Stimulated activated CD4-positive, alpha-beta T cell treated with anti-CD3 and anti-CD28 coated beads, Interleukin-1b, Interleukin-23, amount 100 ng/mL, for 24 hours (primary cell): ENCODE results near the gene TUBGCP3.

Experiments
- DNase-seq, 4 experiments: peaks; one replicate each; pipeline ENCODE4 v3.0.0-alpha.2; 2020; ENCODE audit warnings: low read depth in 4 of 4, low spot score in 1 of 4

TUBGCP3 gene

DNA sequence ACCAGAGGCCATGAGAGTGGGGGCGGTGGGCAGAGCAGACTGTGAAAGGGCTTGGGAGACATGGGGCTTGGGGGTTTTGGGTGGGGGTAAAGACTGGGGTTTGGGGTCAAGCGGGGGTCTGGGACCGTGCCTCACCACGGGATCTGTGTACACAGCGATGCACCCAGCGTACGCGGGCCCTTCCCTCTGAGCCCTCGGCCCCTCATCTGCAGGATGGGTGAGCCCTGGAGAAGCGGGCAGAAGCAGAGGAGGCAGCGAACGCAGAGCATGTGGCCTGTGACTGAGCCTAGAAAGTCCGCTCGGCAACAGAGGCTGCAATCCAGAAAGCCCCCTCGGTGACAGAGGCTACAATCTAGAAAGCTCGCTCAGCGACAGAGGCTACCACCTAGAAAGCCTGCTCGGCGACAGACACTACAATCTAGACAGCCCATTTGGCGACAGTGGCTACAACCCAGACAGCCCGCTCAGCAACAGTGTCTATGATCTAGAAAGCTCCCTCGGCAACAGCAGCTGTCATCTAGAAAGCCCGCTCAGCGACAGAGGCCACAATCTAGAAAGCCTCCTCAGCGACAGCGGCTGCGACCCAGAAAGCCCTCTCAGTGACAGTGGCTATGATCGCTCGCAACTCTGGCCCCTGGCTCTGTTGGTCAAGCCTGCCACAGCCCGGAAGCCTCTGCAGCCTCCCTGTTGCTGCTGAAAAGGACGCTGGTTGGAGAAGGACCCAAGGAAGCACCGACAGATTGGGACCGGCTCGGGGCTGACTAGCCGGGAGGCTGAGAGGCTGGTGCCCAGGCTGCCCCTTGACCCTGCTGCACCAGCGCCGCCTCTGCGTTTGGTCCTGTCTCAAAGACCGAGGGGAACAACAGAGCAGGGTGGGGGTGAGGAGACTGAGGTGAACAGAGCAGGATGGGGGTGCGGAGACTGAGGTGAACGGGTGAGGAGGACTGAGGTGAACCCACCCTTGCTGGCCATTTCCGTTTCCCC is 143.2 kb downstream of the TUBGCP3 start:
- DNase-seq = no peak

DNA sequence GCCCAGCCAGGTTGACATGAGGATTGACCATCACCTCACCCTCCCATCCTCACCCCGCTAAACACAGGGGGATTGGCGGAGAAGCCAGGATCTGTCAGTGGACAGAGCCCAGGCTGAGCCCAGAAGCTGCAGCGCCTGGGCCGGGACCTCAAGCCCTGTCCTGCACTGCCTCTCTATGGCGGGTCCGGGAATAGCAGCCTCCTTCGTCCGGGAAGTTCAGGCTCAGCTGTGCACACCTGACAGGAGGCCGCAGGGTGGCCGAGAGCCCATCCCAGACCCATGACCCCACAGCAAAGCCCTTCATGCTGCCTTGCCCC is 144.0 kb downstream of the TUBGCP3 start:
- DNase-seq = peak in 3 of 4 experiments; percentile 13 to 42 (median 14)

DNA sequence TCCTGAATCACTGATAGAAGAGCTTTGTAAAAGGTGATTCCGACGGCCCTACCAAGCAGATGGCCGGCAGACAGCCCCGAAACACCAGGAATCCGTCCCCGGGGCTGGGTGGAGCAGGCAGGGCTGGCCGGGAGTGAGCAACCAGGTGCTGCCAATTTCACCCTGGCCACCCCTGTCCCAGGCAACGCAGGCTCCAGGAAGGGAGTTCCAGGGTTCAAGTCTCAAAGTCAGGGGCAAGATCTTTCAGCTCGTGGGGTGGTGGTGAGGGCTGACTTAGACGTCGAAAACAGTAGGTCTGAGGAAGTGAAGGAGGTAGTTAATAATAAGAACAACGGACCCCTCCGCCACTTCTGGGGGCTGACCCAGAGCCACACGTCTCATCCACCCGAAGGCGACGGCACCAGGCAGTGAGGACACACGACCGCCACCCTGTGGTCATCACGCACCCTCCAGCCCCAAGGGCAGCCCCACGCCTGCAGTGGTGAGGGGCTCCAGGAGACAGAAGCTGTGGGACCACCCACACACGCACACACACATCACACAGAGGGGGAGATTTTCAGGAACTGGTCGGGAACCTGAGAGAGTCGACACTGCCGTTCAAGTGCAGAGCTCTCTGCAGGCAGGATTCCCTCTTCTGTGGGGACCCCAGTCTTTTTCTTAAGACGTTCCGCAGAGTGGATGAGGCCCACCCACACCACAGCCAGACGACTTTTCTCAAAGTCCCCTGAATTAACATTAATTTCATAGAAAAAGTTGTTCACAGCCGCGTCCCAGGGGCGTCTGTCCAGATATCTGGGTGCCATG is 144.6 kb downstream of the TUBGCP3 start:
- no peak for DNase-seq

DNA sequence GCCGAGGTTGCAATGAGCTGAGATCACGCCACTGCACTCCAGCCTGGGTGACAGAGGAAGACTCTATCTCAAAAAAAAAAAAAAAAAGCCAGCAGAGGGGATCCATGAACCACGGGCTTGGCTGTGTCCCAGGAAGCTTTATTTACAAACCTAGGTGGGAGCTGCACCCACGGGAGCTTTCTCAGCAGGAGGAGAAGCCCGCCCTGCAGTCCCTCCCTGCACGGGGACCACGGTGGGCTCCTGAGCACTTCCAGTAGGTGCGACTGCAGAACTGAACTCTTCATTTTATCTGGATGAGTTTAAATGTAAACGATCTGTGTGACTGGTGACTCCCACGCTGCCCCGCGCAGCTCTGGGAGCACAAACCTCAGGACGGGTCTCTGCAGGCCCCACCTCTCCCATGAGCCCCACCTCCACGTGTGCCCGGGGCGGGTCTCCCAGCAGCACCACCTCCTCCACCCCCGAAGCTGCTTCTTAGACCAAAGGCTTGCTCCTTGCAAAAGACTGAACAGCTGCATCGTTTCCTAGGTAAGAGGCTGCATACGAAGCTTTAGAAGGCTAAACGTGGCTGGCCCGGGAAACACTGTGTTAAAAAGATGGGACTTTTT is 145.4 kb downstream of the TUBGCP3 start:
- no peak for DNase-seq

DNA sequence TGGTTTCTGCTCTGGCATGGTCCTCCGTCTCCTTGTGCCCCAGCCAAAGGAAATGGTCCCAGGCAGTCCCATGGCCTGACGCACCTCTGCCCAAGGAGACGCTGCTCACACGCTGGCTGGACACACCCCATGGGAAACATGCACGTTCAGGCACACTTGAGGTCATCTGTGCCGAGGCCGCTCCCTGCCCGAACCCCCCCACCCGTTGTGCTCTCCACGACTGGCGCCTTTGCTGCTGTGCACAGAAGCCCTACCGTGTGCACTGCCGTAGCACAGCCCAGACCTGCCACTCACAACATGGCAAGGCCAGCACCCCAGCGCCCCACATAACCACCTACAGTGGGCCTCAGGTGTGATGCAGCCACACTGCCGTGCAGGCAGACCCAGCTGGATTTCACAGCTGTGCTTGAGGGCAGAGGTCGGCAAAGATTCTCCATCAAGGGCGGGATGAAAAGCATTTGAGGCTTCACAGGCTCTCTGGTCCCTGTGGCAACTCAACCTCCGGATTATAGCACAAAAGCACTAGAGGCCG is 146.1 kb downstream of the TUBGCP3 start:
- DNase-seq = no peak

DNA sequence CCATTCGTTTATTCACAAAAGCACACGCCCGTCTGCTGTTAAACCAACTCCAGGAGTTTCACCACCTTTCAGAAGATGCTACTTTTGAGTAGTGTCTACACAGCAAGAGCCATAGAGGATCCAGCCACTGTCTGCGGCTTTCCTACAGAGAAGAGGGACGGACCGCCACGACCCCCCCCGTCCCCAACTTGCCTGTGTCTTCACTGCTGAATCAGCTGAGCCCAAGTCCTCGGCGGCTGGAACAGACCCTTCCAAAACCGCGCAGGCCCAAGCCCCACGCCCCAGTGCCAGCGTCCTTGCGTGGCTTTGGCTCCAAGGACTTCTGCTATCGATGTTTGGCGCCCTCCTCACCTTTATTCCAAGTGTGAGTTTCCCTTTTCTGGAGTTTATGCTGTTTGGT is 146.7 kb downstream of the TUBGCP3 start:
- no peak for DNase-seq

DNA sequence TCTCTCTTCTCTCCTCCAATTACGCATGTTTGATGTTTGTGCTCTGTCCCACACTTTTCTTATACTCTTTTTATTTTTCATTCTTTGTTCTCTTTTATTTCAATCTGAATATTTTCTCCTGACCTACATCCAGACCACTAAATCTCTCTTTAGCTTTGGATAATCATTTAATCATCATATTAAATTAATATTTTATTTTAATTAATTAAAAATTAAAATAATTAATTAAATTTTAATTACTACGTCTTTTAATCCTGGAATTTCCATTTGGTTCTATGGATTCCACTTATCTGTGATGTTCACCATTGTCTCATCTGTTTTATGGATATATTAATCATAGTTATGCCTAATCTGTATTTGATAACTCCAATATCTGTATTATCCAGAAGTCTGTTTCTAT is 149.4 kb downstream of the TUBGCP3 start:
- DNase-seq = no peak

DNA sequence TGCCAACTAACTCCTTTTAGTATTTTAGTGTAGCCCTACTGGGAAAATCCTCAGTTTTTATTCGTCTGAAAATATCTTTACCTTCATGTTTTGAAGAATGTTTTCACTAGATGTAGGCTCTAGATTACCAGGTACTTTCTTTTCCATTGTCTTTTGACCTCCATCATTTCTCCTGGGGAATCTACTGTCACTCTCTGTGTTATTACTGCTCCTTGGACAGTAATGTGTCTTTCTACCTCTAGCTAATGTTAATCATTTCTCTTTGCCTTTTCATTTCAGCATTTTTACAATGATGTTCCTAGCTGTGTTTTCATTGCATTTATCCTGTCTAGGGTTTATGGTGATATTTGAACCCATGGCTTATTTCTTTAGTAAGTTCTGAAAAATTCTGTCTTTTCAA is 149.9 kb downstream of the TUBGCP3 start:
- DNase-seq = no peak

DNA sequence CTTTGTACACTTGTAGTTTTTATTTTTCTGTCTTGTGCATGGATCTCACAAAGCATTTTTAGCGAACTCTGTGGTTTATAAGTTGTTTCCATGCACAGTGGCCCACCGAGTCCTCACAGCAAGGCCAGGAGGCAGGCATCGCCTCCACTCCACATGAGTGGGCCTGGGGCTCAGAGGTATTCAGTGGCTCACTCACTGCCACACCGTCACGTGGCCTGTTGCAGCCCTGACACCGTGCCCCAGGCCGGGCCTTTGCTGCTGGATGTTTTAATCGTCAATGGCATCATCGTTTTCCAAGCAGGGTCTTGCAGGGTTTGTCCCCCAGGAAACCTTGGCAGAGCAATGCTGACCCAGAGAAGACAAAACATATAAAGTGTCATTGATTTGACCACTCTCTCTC is 152.0 kb downstream of the TUBGCP3 start:
- no peak for DNase-seq
